IPS DF 4.7 (cell line): Measurements from ENCODE around the gene RPS5.
"Not testable (repeated sequence)": the region's sequence is repeated elsewhere in the genome, so short reads cannot be mapped to it uniquely, and the experiment has no call there.

ENCODE experiments used
- DNase-seq: peaks from one replicate; pipeline ENCODE4 v3.0.0-alpha.2; 2013; ENCODE audit warnings: low spot score; ENCODE audit errors: extremely low read depth

RPS5 gene

GRCh38 chr19:58403920-58404478 lies 16.9 kb downstream of the RPS5 start:
- DNase-seq, result not testable (repeated sequence)

- no peak for DNase-seq
Measured at GRCh38 chr19:58406818-58407657, 20.0 kb downstream of the RPS5 start.

- DNase-seq, result no peak
Measured at GRCh38 chr19:58407658-58408151, 20.6 kb downstream of the RPS5 start.

GRCh38 chr19:58408152-58409009 lies 21.3 kb downstream of the RPS5 start, which contains the start of gene ZNF584:
ZNF584 (plus strand) TSS chr19:58408649; CDS start chr19:58409148, 499 bp downstream.
- DNase-seq, result peak; percentile 66

GRCh38 chr19:58409010-58409790 lies 22.1 kb downstream of the RPS5 start:
- DNase-seq, result no peak

GRCh38 chr19:58416604-58417003 lies 29.5 kb downstream of the RPS5 start:
- no peak for DNase-seq

- no peak for DNase-seq
Measured at GRCh38 chr19:58417071-58417470, 30.0 kb downstream of the RPS5 start.

GRCh38 chr19:58428617-58429016 lies 41.5 kb downstream of the RPS5 start:
- no peak for DNase-seq

- no peak for DNase-seq
Measured at GRCh38 chr19:58429745-58430144, 42.7 kb downstream of the RPS5 start.

- no peak for DNase-seq
Measured at GRCh38 chr19:58434217-58434616, 47.1 kb downstream of the RPS5 start.

GRCh38 chr19:58439576-58440554 lies 52.8 kb downstream of the RPS5 start, which contains the start of gene ZNF132:
ZNF132 (minus strand) TSS chr19:58440153; CDS start chr19:58439821, 332 bp downstream.
- DNase-seq, result peak; percentile 99

GRCh38 chr19:58440556-58440955 lies 53.5 kb downstream of the RPS5 start:
- DNase-seq, result no peak

GRCh38 chr19:58442986-58443385 lies 55.9 kb downstream of the RPS5 start:
- not testable (repeated sequence) for DNase-seq
